Calu3 (cell line): Measurements from ENCODE around the gene TTLL11. TPM values are rescaled to one million over a fixed set of nuclear protein-coding genes. Genes with fewer than 3 reads are reported as not detected.

ENCODE experiments used
- BruUV-seq: library from RNA; stranded (reverse); fragments of 400-500 nt; replicated peaks from 2 replicates; lab custom pipeline; 2021; lab: Mats Ljungman, UMichigan
- CTCF ChIA-PET: fragments of 300-600 bp; sonication (Branson Sonifier 250); formaldehyde crosslinking; loops from one replicate; lab custom pipeline; 2022; ENCODE audit warnings: antibody characterized with exemption; lab: Charles Lee
- DNase-seq: peaks from one replicate; pipeline ENCODE4 v3.0.0; 2022
- H3K27ac Mint-ChIP-seq: one replicate; pipeline ENCODE4 v1.8.0; 2022; ENCODE audit warnings: mixed read lengths; ENCODE audit not compliant: unreplicated experiment
- H3K27me3 Mint-ChIP-seq: one replicate; pipeline ENCODE4 v1.8.0; 2022; ENCODE audit warnings: mixed read lengths; ENCODE audit not compliant: unreplicated experiment
- H3K36me3 Mint-ChIP-seq: one replicate; pipeline ENCODE4 v1.8.0; 2022; ENCODE audit warnings: mild to moderate bottlenecking, moderate library complexity, mixed read lengths; ENCODE audit not compliant: insufficient read depth, unreplicated experiment
- H3K4me1 Mint-ChIP-seq: one replicate; pipeline ENCODE4 v1.8.0; 2022; ENCODE audit warnings: mild to moderate bottlenecking, low read depth, mixed read lengths; ENCODE audit not compliant: unreplicated experiment
- H3K4me3 Mint-ChIP-seq: one replicate; pipeline ENCODE4 v1.8.0; 2022; ENCODE audit warnings: mild to moderate bottlenecking, low read depth, moderate library complexity, mixed read lengths; ENCODE audit not compliant: unreplicated experiment
- H3K9me3 Mint-ChIP-seq: one replicate; pipeline ENCODE4 v1.8.0; 2022; ENCODE audit warnings: low read depth, mixed read lengths; ENCODE audit not compliant: unreplicated experiment
- intact Hi-C: fragments of 100-400 bp; cut with micrococcal nuclease; formaldehyde crosslinking; loops from one replicate; pipeline ENCODE4 v1.10.0; 2022; ENCODE audit not compliant: unreplicated experiment
- total RNA-seq: library from RNA; stranded (reverse); gene quantifications from 2 replicates; pipeline ENCODE4 v1.2.3, GENCODE V29; 2022
- TF ChIP-seq, protein P1 (sequence below): fragments of 200-600 bp; IDR thresholded peaks from one replicate; pipeline ENCODE4 v1.8.0; 2022; ENCODE audit warnings: antibody characterized with exemption; ENCODE audit not compliant: unreplicated experiment

The TTLL11 gene
- total RNA-seq, 1 experiment from 2014 or later: 10.5 TPM

DNA sequence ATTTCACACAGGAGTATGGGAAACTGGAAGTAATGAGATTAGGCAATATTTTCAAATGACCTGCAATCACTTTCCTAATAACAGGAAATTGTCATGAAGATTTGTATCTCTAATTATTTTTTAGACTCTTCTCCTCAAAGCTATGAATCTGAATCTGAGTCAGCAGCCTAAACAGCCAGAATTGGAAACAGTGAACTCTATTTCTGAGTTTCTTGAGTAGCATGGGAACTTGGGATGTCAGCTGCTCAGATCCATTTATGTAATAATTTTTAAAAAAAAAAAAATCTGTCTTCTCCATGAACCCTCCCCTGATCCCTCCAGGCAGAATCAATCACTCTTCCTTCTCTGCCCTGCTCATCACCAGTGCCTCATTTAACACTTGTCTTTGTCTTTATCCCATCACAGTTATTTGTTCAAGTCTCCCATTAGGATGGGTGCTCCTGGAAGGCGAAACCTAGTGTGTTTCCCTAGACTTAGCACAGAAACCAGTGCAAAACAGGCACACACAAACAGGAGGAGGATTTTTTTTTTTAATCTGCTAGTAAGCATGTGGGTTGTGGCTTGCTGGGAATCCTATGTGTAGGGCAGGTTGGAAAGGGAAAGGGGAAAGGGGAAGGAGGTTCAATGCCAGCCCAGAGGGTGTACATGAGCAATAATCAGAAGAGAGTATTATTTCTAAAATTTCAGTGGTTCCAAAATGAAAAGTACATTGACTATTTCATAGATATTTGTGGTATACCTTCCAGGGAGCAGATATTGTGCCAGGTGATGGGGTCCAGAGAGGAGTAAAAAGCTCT, 186.8 kb downstream of the TTLL11 start:
- no peaks in the 10 kb centered on the region for H3K27me3 Mint-ChIP-seq
- peaks cover 25% of the 10 kb centered on the region for H3K4me1 Mint-ChIP-seq
- no peak overlapping the region for H3K4me3 Mint-ChIP-seq
- TF ChIP-seq, protein P1, sequence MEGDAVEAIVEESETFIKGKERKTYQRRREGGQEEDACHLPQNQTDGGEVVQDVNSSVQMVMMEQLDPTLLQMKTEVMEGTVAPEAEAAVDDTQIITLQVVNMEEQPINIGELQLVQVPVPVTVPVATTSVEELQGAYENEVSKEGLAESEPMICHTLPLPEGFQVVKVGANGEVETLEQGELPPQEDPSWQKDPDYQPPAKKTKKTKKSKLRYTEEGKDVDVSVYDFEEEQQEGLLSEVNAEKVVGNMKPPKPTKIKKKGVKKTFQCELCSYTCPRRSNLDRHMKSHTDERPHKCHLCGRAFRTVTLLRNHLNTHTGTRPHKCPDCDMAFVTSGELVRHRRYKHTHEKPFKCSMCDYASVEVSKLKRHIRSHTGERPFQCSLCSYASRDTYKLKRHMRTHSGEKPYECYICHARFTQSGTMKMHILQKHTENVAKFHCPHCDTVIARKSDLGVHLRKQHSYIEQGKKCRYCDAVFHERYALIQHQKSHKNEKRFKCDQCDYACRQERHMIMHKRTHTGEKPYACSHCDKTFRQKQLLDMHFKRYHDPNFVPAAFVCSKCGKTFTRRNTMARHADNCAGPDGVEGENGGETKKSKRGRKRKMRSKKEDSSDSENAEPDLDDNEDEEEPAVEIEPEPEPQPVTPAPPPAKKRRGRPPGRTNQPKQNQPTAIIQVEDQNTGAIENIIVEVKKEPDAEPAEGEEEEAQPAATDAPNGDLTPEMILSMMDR: no peak
- no TSS peak for BruUV-seq
- no peak overlapping the region for H3K27ac Mint-ChIP-seq
- intact Hi-C loops: loop anchor here (10.0 kb wide), 1 partner anchor 69 kb away; no protein-coding TSS in a partner anchor
- H3K9me3 Mint-ChIP-seq: no peaks in the 10 kb centered on the region
- no peak for DNase-seq
- CTCF ChIA-PET: interaction anchor here (0.5 to 1.0 kb wide), 2 partner anchors 9 to 954 kb away, joined by 3 read pairs; no protein-coding TSS in a partner anchor
- no peaks in the 10 kb centered on the region for H3K36me3 Mint-ChIP-seq

DNA sequence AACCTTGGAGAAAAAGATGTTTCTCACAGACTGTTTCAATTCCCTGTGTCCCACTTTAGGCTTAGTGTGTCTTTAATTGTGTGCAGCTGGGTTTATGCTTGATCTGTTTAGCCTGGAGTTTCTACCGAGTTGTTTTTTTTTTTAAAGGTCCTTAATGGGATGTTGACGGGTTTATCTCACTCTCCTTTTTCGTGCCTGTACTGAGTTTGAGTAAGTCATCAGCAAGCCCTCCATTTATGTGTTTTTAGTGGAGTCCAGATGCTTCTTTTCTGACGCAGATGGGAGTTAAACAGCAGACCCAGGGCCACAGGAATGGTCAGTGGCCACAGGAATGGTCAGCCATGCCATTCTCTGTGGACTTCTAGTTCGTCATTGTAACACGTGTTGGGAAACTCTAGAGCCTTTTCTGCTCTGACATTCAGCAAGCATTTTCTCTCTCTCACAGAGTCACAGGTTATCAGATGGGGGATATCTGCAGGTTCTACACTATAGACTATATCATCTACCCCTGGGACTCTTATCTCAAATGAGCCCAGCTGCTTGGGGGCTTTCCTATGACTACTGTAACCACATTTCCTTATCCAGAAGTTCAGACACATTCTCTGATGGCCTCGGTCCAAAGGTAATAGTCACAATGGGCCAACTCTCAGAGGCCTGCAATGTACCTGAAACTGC, 190.5 kb downstream of the TTLL11 start:
- H3K27ac Mint-ChIP-seq: peak overlapping the region; percentile 93
- CTCF ChIA-PET: interaction anchor here (1.1 to 1.7 kb wide), 2 partner anchors 16 to 104 kb away, joined by 4 to 5 read pairs; no protein-coding TSS in a partner anchor
- H3K27me3 Mint-ChIP-seq: no peaks in the 10 kb centered on the region
- peaks cover 38% of the 10 kb centered on the region for H3K4me1 Mint-ChIP-seq
- H3K4me3 Mint-ChIP-seq: peak overlapping the region; percentile 43
- peaks cover 7% of the 10 kb centered on the region for H3K9me3 Mint-ChIP-seq
- intact Hi-C loops: loop anchor here (10.0 kb wide), 1 partner anchor 72 kb away; no protein-coding TSS in a partner anchor
- H3K36me3 Mint-ChIP-seq: no peaks in the 10 kb centered on the region
- peak; percentile 44 for DNase-seq
- no TSS peak for BruUV-seq
- TF ChIP-seq, protein P1: no peak

DNA sequence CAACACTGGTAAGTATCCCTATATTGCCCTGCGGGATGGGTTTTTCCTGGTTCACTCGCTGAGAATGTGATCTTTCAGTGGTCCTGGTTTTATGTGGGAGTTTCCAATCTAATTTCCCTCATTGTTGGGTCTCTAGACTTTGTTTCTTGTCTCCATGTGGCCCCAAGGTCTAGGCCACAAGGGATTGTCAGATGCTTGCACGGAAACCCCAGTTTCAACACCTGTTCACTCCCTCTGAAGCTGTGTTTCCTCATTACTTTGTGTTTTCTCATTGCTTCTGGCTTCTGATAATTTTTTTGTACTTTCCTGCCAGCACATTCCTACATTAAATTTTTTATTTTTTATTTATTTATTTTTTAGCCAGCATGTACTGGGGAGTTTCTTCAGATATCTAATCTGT, 191.5 kb downstream of the TTLL11 start:
- intact Hi-C loops: loop anchor here (10.0 kb wide), 1 partner anchor 73 kb away; no protein-coding TSS in a partner anchor
- peaks cover 37% of the 10 kb centered on the region for H3K4me1 Mint-ChIP-seq
- no peaks in the 10 kb centered on the region for H3K27me3 Mint-ChIP-seq
- no peak overlapping the region for H3K4me3 Mint-ChIP-seq
- H3K36me3 Mint-ChIP-seq: no peaks in the 10 kb centered on the region
- CTCF ChIA-PET: interaction anchor here (0.6 to 1.1 kb wide), 2 partner anchors 23 to 105 kb away, joined by 4 read pairs; no protein-coding TSS in a partner anchor
- H3K27ac Mint-ChIP-seq: peak overlapping the region; percentile 93
- TF ChIP-seq, protein P1: no peak
- peaks cover 7% of the 10 kb centered on the region for H3K9me3 Mint-ChIP-seq
- no TSS peak for BruUV-seq
- DNase-seq: peak; percentile 11

DNA sequence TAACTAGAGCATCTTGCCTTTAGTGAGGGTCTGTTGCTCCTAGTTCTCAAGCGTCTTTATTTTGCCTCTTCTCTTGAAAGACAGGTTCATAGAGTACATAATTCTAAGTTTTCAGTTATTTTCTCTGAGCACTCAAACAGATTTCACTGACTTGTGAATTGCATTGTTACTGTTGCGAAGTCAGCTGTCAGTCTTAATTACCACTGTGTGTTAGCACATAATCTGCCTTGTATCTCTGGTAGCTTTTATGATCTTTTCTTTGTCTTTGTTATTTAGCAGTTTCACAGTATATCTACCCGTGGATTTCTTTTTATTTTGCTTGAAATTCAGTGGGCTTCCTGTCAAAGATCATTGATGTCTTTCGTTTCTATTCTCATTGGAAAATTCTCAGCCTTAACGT, 192.9 kb downstream of the TTLL11 start:
- CTCF ChIA-PET: no interaction called here
- intact Hi-C loops: loop anchor here (10.0 kb wide), 1 partner anchor 75 kb away; no protein-coding TSS in a partner anchor
- Mint-ChIP-seq H3K4me3 (no peak overlapping the region), H3K36me3 (no peaks in the 10 kb centered on the region), H3K4me1 (peaks cover 29% of the 10 kb centered on the region), H3K27ac (peak overlapping the region; percentile 25), H3K9me3 (peaks cover 7% of the 10 kb centered on the region), H3K27me3 (no peaks in the 10 kb centered on the region)
- BruUV-seq: no TSS peak
- DNase-seq: no peak
- TF ChIP-seq, protein P1: no peak
